Gastroesophageal sphincter (tissue), 4 donors: ENCODE measurements around the gene RABL6. TPM values are rescaled to one million over a fixed set of nuclear protein-coding genes. Genes with fewer than 3 reads are reported as not detected.
"Not testable (repeated sequence)": the region's sequence is repeated elsewhere in the genome, so short reads cannot be mapped to it uniquely, and the experiment has no call there.

Source experiments
- ATAC-seq: fragments of 150-250 bp; one replicate; pipeline ENCODE4 v1.9.1; 2016; ENCODE audit warnings: mild to moderate bottlenecking, moderate library complexity
- H3K27ac ChIP-seq, 4 donors: fragments of 200-600 bp; sonication (generic) in 3 of 4; 1 replicate in 3 of 4; 2 replicates in 1 of 4; pipeline ENCODE4 v1.5.1; 2016 to 2019
- H3K27me3 ChIP-seq: fragments of 200-600 bp; sonication (generic); one replicate; pipeline ENCODE4 v1.5.1; 2019
- H3K36me3 ChIP-seq, 2 donors: fragments of 200-600 bp; sonication (generic); one replicate each; pipeline ENCODE4 v1.5.1; 2019; ENCODE audit warnings: control low read depth in 1 of 2
- H3K4me1 ChIP-seq, 3 donors: fragments of 200-600 bp; sonication (generic); 1 replicate in 2 of 3; 2 replicates in 1 of 3; pipeline ENCODE4 v1.5.1; 2016 to 2019; ENCODE audit warnings: control low read depth in 2 of 3
- H3K4me3 ChIP-seq, 2 donors: fragments of 200-600 bp; sonication (generic); one replicate each; pipeline ENCODE4 v1.5.1; 2019; ENCODE audit warnings: mild to moderate bottlenecking in 1 of 2, moderate library complexity in 1 of 2
- H3K9me3 ChIP-seq, 3 donors: fragments of 200-600 bp; sonication (generic); one replicate each; pipeline ENCODE4 v1.5.1; 2017 to 2019; ENCODE audit warnings: control low read depth in 2 of 3
- CTCF ChIP-seq, 4 experiments: fragments of 200-600 bp in 2 of 4; fragments of 450-650 bp in 2 of 4; sonication (generic) in 1 of 4; IDR thresholded peaks; one replicate each; pipeline ENCODE4 v1.5.1; 2017 to 2019; ENCODE audit warnings: antibody characterized with exemption in 4 of 4, mild to moderate bottlenecking in 2 of 4, moderate library complexity in 2 of 4
- EP300 ChIP-seq: sonication (generic); formaldehyde crosslinking; IDR thresholded peaks from one replicate; pipeline ENCODE4 v1.6.1; 2017; ENCODE audit warnings: antibody characterized with exemption, mild to moderate bottlenecking
- POLR2A ChIP-seq, 2 donors: fragments of 450-650 bp; IDR thresholded peaks; one replicate each; pipeline ENCODE4 v1.6.1; 2017; ENCODE audit warnings: antibody characterized with exemption in 2 of 2, mild to moderate bottlenecking in 2 of 2, moderate library complexity in 1 of 2
- POLR2AphosphoS5 ChIP-seq: sonication (generic); formaldehyde crosslinking; IDR thresholded peaks from one replicate; pipeline ENCODE4 v1.6.1; 2017; ENCODE audit warnings: antibody characterized with exemption
- WGBS, 2 donors: methylation state at CpG; one replicate each; pipeline ENCODE4 v1.1.5; 2018; ENCODE audit warnings: low coverage in 1 of 2; 5-methylcytosine and 5-hydroxymethylcytosine counted together
- total RNA-seq, 4 donors: library from RNA; depleted of rRNA; stranded (reverse); fragments of >200 nt; gene quantifications; one replicate each; pipeline ENCODE4 v1.1.0, GENCODE V29; 2016

Gene RABL6
- total RNA-seq, 4 donors from 2014 or later, result 54.8 to 109 (median 71.2) TPM

GRCh38 chr9:136760834-136761544, 46.8 kb upstream of the RABL6 start:
- not testable (repeated sequence) for ATAC-seq, H3K4me3 ChIP-seq, H3K27ac ChIP-seq, H3K9me3 ChIP-seq, H3K36me3 ChIP-seq, H3K4me1 ChIP-seq
- H3K27me3 ChIP-seq, result peaks cover 68% of the 10 kb centered on the region
- WGBS, 2 donors, result 6 to 32% methylated on average over 7 to 8 of the region's 22 CpGs
- TF ChIP-seq CTCF (IDR thresholded peaks at IDR 0.05), result peak in 2 of 4 experiments; percentile 28 to 37

GRCh38 chr9:136761545-136761981, 46.2 kb upstream of the RABL6 start:
- Histone ChIP-seq H3K27ac (no peak overlapping the region), H3K4me3 (no peak overlapping the region), H3K36me3 (no peaks in the 10 kb centered on the region), H3K27me3 (peaks cover 63% of the 10 kb centered on the region), H3K9me3 (no peaks in the 10 kb centered on the region), H3K4me1 (peaks cover 0 to 10% (median 0%) of the 10 kb centered on the region in 3 donors)
- TF ChIP-seq POLR2AphosphoS5, result no peak
- no peak for TF ChIP-seq EP300
- no peak for TF ChIP-seq POLR2A (IDR thresholded peaks at IDR 0.05)
- TF ChIP-seq CTCF (IDR thresholded peaks at IDR 0.05), result no peak
- WGBS, 2 donors, result no CpG with 5 or more reads among the region's 13 CpGs
- no peak for ATAC-seq

GRCh38 chr9:136762221-136762691, 45.5 kb upstream of the RABL6 start:
- no peak overlapping the region for H3K27ac ChIP-seq
- H3K9me3 ChIP-seq, result no peaks in the 10 kb centered on the region
- 92% methylated on average over 2 of the region's 17 CpGs; no CpG with 5 or more reads in 1 of the 2 donors for WGBS, 2 donors
- H3K36me3 ChIP-seq, result no peaks in the 10 kb centered on the region
- TF ChIP-seq EP300, result no peak
- no peak for ATAC-seq
- peaks cover 68% of the 10 kb centered on the region for H3K27me3 ChIP-seq
- peaks cover 0 to 10% (median 0%) of the 10 kb centered on the region in 3 donors for H3K4me1 ChIP-seq
- no peak overlapping the region for H3K4me3 ChIP-seq

GRCh38 chr9:136762915-136763648, 44.7 kb upstream of the RABL6 start:
- Histone ChIP-seq H3K9me3 (no peaks in the 10 kb centered on the region), H3K36me3 (no peaks in the 10 kb centered on the region), H3K27ac (no peak overlapping the region), H3K4me3 (no peak overlapping the region), H3K27me3 (peaks cover 76% of the 10 kb centered on the region), H3K4me1 (peaks cover 0 to 10% (median 0%) of the 10 kb centered on the region in 3 donors)
- 25% methylated on average over 2 of the region's 37 CpGs; no CpG with 5 or more reads in 1 of the 2 donors for WGBS, 2 donors
- peak; percentile 17 for ATAC-seq
- no peak for TF ChIP-seq CTCF (IDR thresholded peaks at IDR 0.05)
- TF ChIP-seq EP300, result no peak

GRCh38 chr9:136763649-136764035, 44.1 kb upstream of the RABL6 start:
- Histone ChIP-seq H3K4me3 (no peak overlapping the region), H3K27ac (no peak overlapping the region)
- no peak for TF ChIP-seq EP300
- TF ChIP-seq CTCF (IDR thresholded peaks at IDR 0.05), result no peak
- TF ChIP-seq POLR2A (IDR thresholded peaks at IDR 0.05), result no peak
- no peak for TF ChIP-seq POLR2AphosphoS5

More at GRCh38 chr9:136763649-136764035, 44.1 kb upstream of the RABL6 start:
- H3K36me3 ChIP-seq, result no peaks in the 10 kb centered on the region
- H3K4me1 ChIP-seq, result peaks cover 0 to 10% (median 0%) of the 10 kb centered on the region in 3 donors
- H3K27me3 ChIP-seq, result peaks cover 78% of the 10 kb centered on the region
- H3K9me3 ChIP-seq, result no peaks in the 10 kb centered on the region
- WGBS, 2 donors, result 60% methylated on average over 1 of the region's 14 CpGs; no CpG with 5 or more reads in 1 of the 2 donors
- no peak for ATAC-seq
